GM23338 (cell line): Measurements from ENCODE around the gene DCBLD1. TPM values are rescaled to one million over a fixed set of nuclear protein-coding genes. Genes with fewer than 3 reads are reported as not detected.

Experiments
- ATAC-seq: fragments of 200-7000 bp; cut with Tn5 transposase; 3 replicates; pipeline ENCODE4 v1.9.1; 2020
- DNase-seq: peaks from one replicate; pipeline ENCODE4 v3.0.0-alpha.2; 2015; ENCODE audit warnings: low spot score
- H2AFZ ChIP-seq: fragments of 200-600 bp; sonication (generic); 2 replicates; pipeline ENCODE4 v1.8.0; 2016; ENCODE audit warnings: antibody characterized with exemption, mild to moderate bottlenecking, moderate library complexity
- H3F3A ChIP-seq: fragments of 200-600 bp; sonication (generic); replicated peaks from 2 replicates; pipeline ENCODE4 v1.8.0; 2017; ENCODE audit warnings: antibody characterized with exemption, mixed run types, low read depth
- H3K27ac ChIP-seq: fragments of 200-600 bp; sonication (generic); 2 replicates; pipeline ENCODE4 v1.6.1; 2016; ENCODE audit warnings: low read depth
- H3K27me3 ChIP-seq: fragments of 200-600 bp; sonication (generic); 2 replicates; pipeline ENCODE4 v1.8.0; 2016; ENCODE audit warnings: mild to moderate bottlenecking, mixed run types, moderate library complexity; ENCODE audit not compliant: insufficient read depth
- H3K36me3 ChIP-seq: fragments of 200-600 bp; sonication (generic); 2 replicates; pipeline ENCODE4 v1.8.0; 2016; ENCODE audit warnings: mild to moderate bottlenecking; ENCODE audit not compliant: insufficient read depth
- H3K4me1 ChIP-seq: fragments of 200-600 bp; sonication (generic); 2 replicates; pipeline ENCODE4 v1.8.0; 2016; ENCODE audit warnings: mild to moderate bottlenecking, moderate library complexity; ENCODE audit not compliant: insufficient read depth
- H3K4me2 ChIP-seq: fragments of 200-600 bp; sonication (generic); 2 replicates; pipeline ENCODE4 v1.7.1; 2017; ENCODE audit warnings: mixed run types
- H3K4me3 ChIP-seq: fragments of 200-600 bp; sonication (generic); 2 replicates; pipeline ENCODE4 v1.6.1; 2016; ENCODE audit warnings: mixed run types
- H3K79me2 ChIP-seq: fragments of 200-600 bp; sonication (generic); replicated peaks from 2 replicates; pipeline ENCODE4 v1.8.0; 2017; ENCODE audit warnings: mild to moderate bottlenecking; ENCODE audit not compliant: insufficient read depth
- H3K9me2 ChIP-seq: fragments of 200-600 bp; sonication (generic); 2 replicates; pipeline ENCODE4 v1.8.0; 2017; ENCODE audit not compliant: insufficient read depth
- H4K20me1 ChIP-seq: fragments of 200-600 bp; sonication (generic); replicated peaks from 2 replicates; pipeline ENCODE4 v1.8.0; 2017; ENCODE audit warnings: mild to moderate bottlenecking; ENCODE audit not compliant: insufficient read depth
- H3K27ac Mint-ChIP-seq: 2 replicates; pipeline ENCODE4 v1.8.0; 2020; ENCODE audit warnings: inconsistent platforms, mild to moderate bottlenecking, moderate library complexity, mixed read lengths
- H3K27me3 Mint-ChIP-seq: 3 replicates; pipeline ENCODE4 v1.8.0; 2022; ENCODE audit warnings: low read depth, mild to moderate bottlenecking, moderate library complexity, mixed read lengths, inconsistent platforms; ENCODE audit not compliant: insufficient read depth, poor library complexity
- H3K36me3 Mint-ChIP-seq: 3 replicates; pipeline ENCODE4 v1.8.0; 2021; ENCODE audit warnings: low read depth, mild to moderate bottlenecking, inconsistent platforms, moderate library complexity, mixed read lengths
- H3K4me1 Mint-ChIP-seq: 3 replicates; pipeline ENCODE4 v1.8.0; 2020; ENCODE audit warnings: mild to moderate bottlenecking, inconsistent platforms, mixed read lengths
- H3K4me3 Mint-ChIP-seq: 3 replicates; pipeline ENCODE4 v1.8.0; 2021; ENCODE audit warnings: moderate library complexity, mild to moderate bottlenecking, inconsistent platforms, mixed read lengths
- H3K9me3 Mint-ChIP-seq: 3 replicates; pipeline ENCODE4 v1.8.0; 2020; ENCODE audit warnings: moderate library complexity, mild to moderate bottlenecking, inconsistent platforms, mixed read lengths
- CREB1 ChIP-seq: fragments of 250-450 bp; sonication (Bioruptor Pico); IDR thresholded peaks from 2 replicates; pipeline ENCODE4 v1.5.0; 2020; ENCODE audit warnings: low read depth, mild to moderate bottlenecking, moderate library complexity
- EZH2 ChIP-seq: fragments of 200-600 bp; sonication (generic); IDR thresholded peaks from one replicate; pipeline ENCODE4 v1.8.0; 2017; ENCODE audit warnings: antibody characterized with exemption, mild to moderate bottlenecking, low read depth; ENCODE audit not compliant: unreplicated experiment
- EZH2phosphoT487 ChIP-seq: fragments of 200-600 bp; sonication (generic); IDR thresholded peaks from one replicate; pipeline ENCODE4 v1.8.1; 2018; ENCODE audit warnings: antibody characterized with exemption; ENCODE audit not compliant: unreplicated experiment
- JUNB ChIP-seq: IDR thresholded peaks from one replicate; pipeline ENCODE4 v1.6.1; 2016; ENCODE audit warnings: antibody characterized with exemption; ENCODE audit not compliant: unreplicated experiment
- NANOG ChIP-seq: IDR thresholded peaks from 2 replicates; pipeline ENCODE4 v1.6.1; 2016; ENCODE audit warnings: antibody characterized with exemption, borderline replicate concordance
- POLR2AphosphoS5 ChIP-seq: IDR thresholded peaks from 2 replicates; pipeline ENCODE4 v1.6.1; 2016; ENCODE audit warnings: antibody characterized with exemption, low read depth
- STAT1 ChIP-seq: IDR thresholded peaks from one replicate; pipeline ENCODE4 v1.6.1; 2016; ENCODE audit warnings: antibody characterized with exemption; ENCODE audit not compliant: unreplicated experiment
- ZNF114 ChIP-seq: fragments of 250-450 bp; sonication (Bioruptor Pico); IDR thresholded peaks from 2 replicates; pipeline ENCODE4 v1.5.0; 2020; ENCODE audit warnings: mild to moderate bottlenecking, moderate library complexity
- ZNF331 ChIP-seq: fragments of 250-450 bp; sonication (Bioruptor Pico); IDR thresholded peaks from 2 replicates; pipeline ENCODE4 v1.5.0; 2020; ENCODE audit warnings: low read depth, mild to moderate bottlenecking, moderate library complexity
- polyA plus RNA-seq: library from polyadenylated mRNA; unstranded; fragments of >200 nt; fragmentation: Nextera tagmentation; extraction: Ambion mirVana; gene quantifications from 2 replicates; pipeline ENCODE4 v1.2.1, GENCODE V29; 2016
- total RNA-seq: library from RNA; depleted of rRNA; stranded (reverse); fragments of >200 nt; shearing (Covaris generic); gene quantifications from 2 replicates; pipeline ENCODE4 v1.2.3, GENCODE V29; 2014
- TF ChIP-seq, protein P1 (sequence below): IDR thresholded peaks from one replicate; pipeline ENCODE4 v1.6.1; 2018; ENCODE audit warnings: antibody characterized with exemption; ENCODE audit not compliant: unreplicated experiment
- TF ChIP-seq, protein P2 (sequence below), 2 experiments: fragments of 200-600 bp in 1 of 2; sonication (generic) in 1 of 2; conservative IDR thresholded peaks; 2 replicates each; pipeline versions ENCODE4 v1.5.1 to v1.6.1; 2016 to 2017; ENCODE audit warnings: antibody characterized with exemption in 2 of 2, low read depth in 2 of 2, mild to moderate bottlenecking in 2 of 2, moderate library complexity in 1 of 2
- TF ChIP-seq, protein P3 (sequence below): IDR thresholded peaks from 2 replicates; pipeline ENCODE4 v1.6.1; 2016; ENCODE audit warnings: antibody characterized with exemption

DCBLD1 gene
- total and polyA plus RNA-seq, 2 experiments from 2014 or later = 4.2 to 7.6 TPM

DNA sequence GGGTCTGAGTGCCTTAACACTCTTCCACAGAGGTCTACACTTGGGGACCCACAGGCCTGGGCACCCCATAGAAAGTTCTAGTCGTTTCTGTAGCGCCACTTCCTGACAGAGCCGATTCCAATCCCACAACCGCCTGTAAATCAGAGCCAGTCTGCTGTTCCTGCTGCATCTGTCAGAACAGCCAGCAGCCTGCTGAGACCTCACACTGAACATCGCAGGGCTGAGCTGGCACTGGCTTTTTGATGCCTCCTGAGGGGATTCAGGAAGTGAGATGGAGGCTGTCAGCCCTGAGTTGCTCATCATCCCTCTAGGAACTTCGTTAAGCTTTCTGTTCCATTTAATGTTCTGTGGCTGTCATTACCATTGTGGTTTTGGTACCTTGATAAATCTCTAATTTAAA lies 48.9 kb downstream of the DCBLD1 start:
- no peak overlapping the region for H3K4me3 Mint-ChIP-seq
- DNase-seq (no peak), ATAC-seq (no peak)
- Histone ChIP-seq H3K4me3 (no peak overlapping the region), H4K20me1 (no peaks in the 10 kb centered on the region), H3K4me1 (no peaks in the 10 kb centered on the region), H3K27ac (no peak overlapping the region), H3F3A (no peaks in the 10 kb centered on the region), H3K4me2 (no peak overlapping the region), H3K9me2 (no peaks in the 10 kb centered on the region), H3K79me2 (no peaks in the 10 kb centered on the region), H3K36me3 (no peaks in the 10 kb centered on the region), H2AFZ (no peak overlapping the region), H3K27me3 (no peaks in the 10 kb centered on the region)
- H3K27ac Mint-ChIP-seq = no peak overlapping the region
- no peak for TF ChIP-seq ZNF331 (CRISPR knock-in tag)
- no peaks in the 10 kb centered on the region for H3K27me3 Mint-ChIP-seq
- H3K36me3 Mint-ChIP-seq = no peaks in the 10 kb centered on the region
- peaks cover 2% of the 10 kb centered on the region; the same call in 2 of the 3 replicates for H3K4me1 Mint-ChIP-seq
- H3K9me3 Mint-ChIP-seq = no peaks in the 10 kb centered on the region

DNA sequence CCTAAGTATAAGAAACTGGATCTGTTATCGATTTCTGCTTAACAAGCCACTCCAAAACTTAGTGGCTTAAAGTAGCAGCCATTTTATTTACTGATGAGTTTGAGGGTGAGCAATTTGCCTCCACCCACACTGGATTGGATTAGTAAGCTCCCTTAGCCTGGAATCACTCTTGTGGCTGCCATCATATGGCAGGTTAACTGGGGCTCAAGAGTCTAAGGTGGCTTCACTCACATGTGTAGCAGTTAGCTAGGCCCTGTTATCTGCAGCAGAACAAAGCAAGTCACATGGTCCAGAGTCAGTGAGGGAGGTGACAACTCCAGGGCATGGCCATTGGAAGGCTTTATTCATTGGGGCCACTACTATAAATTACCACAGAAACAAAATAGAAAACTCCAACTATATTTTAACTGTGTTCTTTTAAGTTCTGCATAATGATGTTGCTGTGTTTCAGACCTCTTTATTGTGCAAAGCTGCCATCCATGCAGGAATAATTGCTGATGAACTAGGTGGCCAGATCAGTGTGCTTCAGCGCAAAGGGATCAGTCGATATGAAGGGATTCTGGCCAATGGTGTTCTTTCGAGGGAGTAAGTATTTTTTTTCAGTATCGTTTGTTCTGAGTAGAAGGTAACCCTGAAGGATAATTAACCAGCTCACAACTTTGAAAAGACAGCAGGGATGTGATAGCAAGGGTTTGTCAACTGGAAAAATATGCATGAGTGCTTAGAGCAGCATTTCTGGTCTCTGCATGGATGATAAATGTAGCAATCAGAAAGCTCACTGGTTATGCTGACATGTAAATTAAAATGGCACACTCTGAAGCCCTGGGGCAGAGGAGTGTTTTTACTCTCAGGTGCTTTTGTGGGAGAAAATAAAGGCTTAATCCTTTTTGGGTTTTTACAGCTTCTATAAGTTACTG lies 49.6 kb downstream of the DCBLD1 start:
- Histone ChIP-seq H3K4me2 (no peak overlapping the region), H3K27ac (no peak overlapping the region), H4K20me1 (no peaks in the 10 kb centered on the region), H2AFZ (no peak overlapping the region), H3K9me2 (no peaks in the 10 kb centered on the region), H3K4me3 (no peak overlapping the region), H3K79me2 (no peaks in the 10 kb centered on the region), H3K4me1 (no peaks in the 10 kb centered on the region), H3K36me3 (no peaks in the 10 kb centered on the region), H3K27me3 (no peaks in the 10 kb centered on the region), H3F3A (no peaks in the 10 kb centered on the region)
- no peaks in the 10 kb centered on the region for H3K9me3 Mint-ChIP-seq
- DNase-seq (no peak), ATAC-seq (no peak)
- TF ChIP-seq POLR2AphosphoS5 (no peak), STAT1 (no peak), EZH2phosphoT487 (no peak), EZH2 (no peak), JUNB (no peak), ZNF331 (CRISPR knock-in tag) (no peak), NANOG (no peak), CREB1 (CRISPR knock-in tag) (no peak), ZNF114 (CRISPR knock-in tag) (no peak)
- TF ChIP-seq, protein P1, sequence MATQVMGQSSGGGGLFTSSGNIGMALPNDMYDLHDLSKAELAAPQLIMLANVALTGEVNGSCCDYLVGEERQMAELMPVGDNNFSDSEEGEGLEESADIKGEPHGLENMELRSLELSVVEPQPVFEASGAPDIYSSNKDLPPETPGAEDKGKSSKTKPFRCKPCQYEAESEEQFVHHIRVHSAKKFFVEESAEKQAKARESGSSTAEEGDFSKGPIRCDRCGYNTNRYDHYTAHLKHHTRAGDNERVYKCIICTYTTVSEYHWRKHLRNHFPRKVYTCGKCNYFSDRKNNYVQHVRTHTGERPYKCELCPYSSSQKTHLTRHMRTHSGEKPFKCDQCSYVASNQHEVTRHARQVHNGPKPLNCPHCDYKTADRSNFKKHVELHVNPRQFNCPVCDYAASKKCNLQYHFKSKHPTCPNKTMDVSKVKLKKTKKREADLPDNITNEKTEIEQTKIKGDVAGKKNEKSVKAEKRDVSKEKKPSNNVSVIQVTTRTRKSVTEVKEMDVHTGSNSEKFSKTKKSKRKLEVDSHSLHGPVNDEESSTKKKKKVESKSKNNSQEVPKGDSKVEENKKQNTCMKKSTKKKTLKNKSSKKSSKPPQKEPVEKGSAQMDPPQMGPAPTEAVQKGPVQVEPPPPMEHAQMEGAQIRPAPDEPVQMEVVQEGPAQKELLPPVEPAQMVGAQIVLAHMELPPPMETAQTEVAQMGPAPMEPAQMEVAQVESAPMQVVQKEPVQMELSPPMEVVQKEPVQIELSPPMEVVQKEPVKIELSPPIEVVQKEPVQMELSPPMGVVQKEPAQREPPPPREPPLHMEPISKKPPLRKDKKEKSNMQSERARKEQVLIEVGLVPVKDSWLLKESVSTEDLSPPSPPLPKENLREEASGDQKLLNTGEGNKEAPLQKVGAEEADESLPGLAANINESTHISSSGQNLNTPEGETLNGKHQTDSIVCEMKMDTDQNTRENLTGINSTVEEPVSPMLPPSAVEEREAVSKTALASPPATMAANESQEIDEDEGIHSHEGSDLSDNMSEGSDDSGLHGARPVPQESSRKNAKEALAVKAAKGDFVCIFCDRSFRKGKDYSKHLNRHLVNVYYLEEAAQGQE = no peak
- TF ChIP-seq, protein P2, sequence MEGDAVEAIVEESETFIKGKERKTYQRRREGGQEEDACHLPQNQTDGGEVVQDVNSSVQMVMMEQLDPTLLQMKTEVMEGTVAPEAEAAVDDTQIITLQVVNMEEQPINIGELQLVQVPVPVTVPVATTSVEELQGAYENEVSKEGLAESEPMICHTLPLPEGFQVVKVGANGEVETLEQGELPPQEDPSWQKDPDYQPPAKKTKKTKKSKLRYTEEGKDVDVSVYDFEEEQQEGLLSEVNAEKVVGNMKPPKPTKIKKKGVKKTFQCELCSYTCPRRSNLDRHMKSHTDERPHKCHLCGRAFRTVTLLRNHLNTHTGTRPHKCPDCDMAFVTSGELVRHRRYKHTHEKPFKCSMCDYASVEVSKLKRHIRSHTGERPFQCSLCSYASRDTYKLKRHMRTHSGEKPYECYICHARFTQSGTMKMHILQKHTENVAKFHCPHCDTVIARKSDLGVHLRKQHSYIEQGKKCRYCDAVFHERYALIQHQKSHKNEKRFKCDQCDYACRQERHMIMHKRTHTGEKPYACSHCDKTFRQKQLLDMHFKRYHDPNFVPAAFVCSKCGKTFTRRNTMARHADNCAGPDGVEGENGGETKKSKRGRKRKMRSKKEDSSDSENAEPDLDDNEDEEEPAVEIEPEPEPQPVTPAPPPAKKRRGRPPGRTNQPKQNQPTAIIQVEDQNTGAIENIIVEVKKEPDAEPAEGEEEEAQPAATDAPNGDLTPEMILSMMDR (conservative IDR thresholded peaks at IDR 0.05; ENCODE audit: low read depth in 2 of 2) = no peak
- TF ChIP-seq, protein P3, sequence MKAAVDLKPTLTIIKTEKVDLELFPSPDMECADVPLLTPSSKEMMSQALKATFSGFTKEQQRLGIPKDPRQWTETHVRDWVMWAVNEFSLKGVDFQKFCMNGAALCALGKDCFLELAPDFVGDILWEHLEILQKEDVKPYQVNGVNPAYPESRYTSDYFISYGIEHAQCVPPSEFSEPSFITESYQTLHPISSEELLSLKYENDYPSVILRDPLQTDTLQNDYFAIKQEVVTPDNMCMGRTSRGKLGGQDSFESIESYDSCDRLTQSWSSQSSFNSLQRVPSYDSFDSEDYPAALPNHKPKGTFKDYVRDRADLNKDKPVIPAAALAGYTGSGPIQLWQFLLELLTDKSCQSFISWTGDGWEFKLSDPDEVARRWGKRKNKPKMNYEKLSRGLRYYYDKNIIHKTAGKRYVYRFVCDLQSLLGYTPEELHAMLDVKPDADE = no peak
- H3K4me1 Mint-ChIP-seq = peaks cover 5% of the 10 kb centered on the region; the same call in 2 of the 3 replicates
- H3K4me3 Mint-ChIP-seq = no peak overlapping the region
- no peaks in the 10 kb centered on the region for H3K27me3 Mint-ChIP-seq
- H3K36me3 Mint-ChIP-seq = no peaks in the 10 kb centered on the region
- no peak overlapping the region for H3K27ac Mint-ChIP-seq
